GM19452 (cell line): ENCODE measurements around the gene UGT1A5.
"Not testable (repeated sequence)": the region's sequence is repeated elsewhere in the genome, so short reads cannot be mapped to it uniquely, and the experiment has no call there.

ENCODE experiments used
- ATAC-seq: cut with Tn5 transposase; IDR thresholded peaks from one replicate; pipeline ENCODE4 v1.9.1; 2021; ENCODE audit not compliant: unreplicated experiment

Gene UGT1A5

GRCh38 chr2:233745073-233745755, 32.5 kb downstream of the UGT1A5 start:
- no peak for ATAC-seq

- not testable (repeated sequence) for ATAC-seq
These were observed 33.1 kb downstream of the UGT1A5 start for GRCh38 chr2:233745838-233746237.

- no peak for ATAC-seq
These were observed 34.0 kb downstream of the UGT1A5 start for GRCh38 chr2:233746475-233747282.

GRCh38 chr2:233747283-233747544, 34.5 kb downstream of the UGT1A5 start:
- no peak for ATAC-seq

GRCh38 chr2:233750689-233751088, 38.0 kb downstream of the UGT1A5 start:
- not testable (repeated sequence) for ATAC-seq

GRCh38 chr2:233751212-233752009, 38.7 kb downstream of the UGT1A5 start:
- ATAC-seq = not testable (repeated sequence)

GRCh38 chr2:233754872-233755611, 42.3 kb downstream of the UGT1A5 start:
- no peak for ATAC-seq

GRCh38 chr2:233756429-233757081, 43.8 kb downstream of the UGT1A5 start:
- ATAC-seq = no peak

GRCh38 chr2:233758141-233758540, 45.4 kb downstream of the UGT1A5 start:
- no peak for ATAC-seq

GRCh38 chr2:233758849-233759248, 46.1 kb downstream of the UGT1A5 start:
- ATAC-seq = no peak

- no peak for ATAC-seq
These were observed 47.3 kb downstream of the UGT1A5 start, which contains the start of gene UGT1A1 for GRCh38 chr2:233760043-233760442. Gene UGT1A1 (plus strand): TSS chr2:233760270. CDS start chr2:233760288, 18 bp downstream.

- ATAC-seq = no peak
These were observed 48.5 kb downstream of the UGT1A5 start for GRCh38 chr2:233761040-233761769.

GRCh38 chr2:233764264-233764663, 51.6 kb downstream of the UGT1A5 start:
- ATAC-seq = no peak

GRCh38 chr2:233764761-233765160, 52.1 kb downstream of the UGT1A5 start:
- ATAC-seq = no peak

GRCh38 chr2:233766416-233766815, 53.7 kb downstream of the UGT1A5 start:
- no peak for ATAC-seq

- ATAC-seq = no peak
These were observed 55.4 kb downstream of the UGT1A5 start for GRCh38 chr2:233768076-233768475.

- ATAC-seq = no peak
These were observed 56.6 kb downstream of the UGT1A5 start for GRCh38 chr2:233769260-233769659.

GRCh38 chr2:233772153-233772552, 59.4 kb downstream of the UGT1A5 start:
- no peak for ATAC-seq

GRCh38 chr2:233772583-233772982, 59.9 kb downstream of the UGT1A5 start:
- ATAC-seq = no peak

GRCh38 chr2:233773854-233774253, 61.1 kb downstream of the UGT1A5 start:
- ATAC-seq = no peak
